ENCODE results near the gene C9orf72. TPM values are rescaled to one million over a fixed set of nuclear protein-coding genes. Genes with fewer than 3 reads are reported as not detected.

Gene C9orf72
- total and polyA plus RNA-seq, 9 of the 15 experiments (the other 6 are each of a cell fraction or from before 2014, with no cell fraction given) = 2.3 to 7.3 (median 4.1) TPM

- CTCF ChIA-PET (ENCODE audit: low intra/inter-chr PET ratio) = interaction anchor here (2.7 kb wide), 1 partner anchor 216 kb away, joined by 27 read pairs; no protein-coding TSS in a partner anchor
- no peak for ATAC-seq
- Histone ChIP-seq H3K27ac (ENCODE audit: extremely low read depth, low read depth, low read length) (no peak overlapping the region), H3K27me3 (ENCODE audit: control insufficient read depth in 2 of 2, insufficient read depth in 2 of 2, low read length in 2 of 2) (no peaks in the 10 kb centered on the region), H3K9me3 (replicated peaks; ENCODE audit: control insufficient read depth, insufficient read depth, low read depth, low read length) (no peaks in the 10 kb centered on the region), H3K4me1 (replicated peaks in 1 of 2; ENCODE audit: control insufficient read depth in 2 of 2, insufficient read depth in 2 of 2, low read length in 2 of 2) (no peaks in the 10 kb centered on the region), H3K36me3 (ENCODE audit: control insufficient read depth, insufficient read depth, low read length) (no peaks in the 10 kb centered on the region), H3K4me2 (ENCODE audit: insufficient read depth, low read length) (no peak overlapping the region), H3K9me1 (ENCODE audit: control insufficient read depth, insufficient read depth, low read length) (no peaks in the 10 kb centered on the region), H4K20me1 (replicated peaks; ENCODE audit: control insufficient read depth, insufficient read depth, low read length) (no peaks in the 10 kb centered on the region), H2AFZ (ENCODE audit: low read depth, low read length) (no peak overlapping the region), H3K9ac (ENCODE audit: insufficient read depth in 1 of 2, low read depth in 2 of 2, low read length in 2 of 2) (no peak overlapping the region), H3K79me2 (ENCODE audit: control insufficient read depth, insufficient read depth, low read length) (no peaks in the 10 kb centered on the region), H3K4me3 (no peak overlapping the region)
- POLR2A ChIA-PET = interaction anchor here (0.6 kb wide), 1 partner anchor 197 kb away, joined by 4 read pairs; no protein-coding TSS in a partner anchor
- no peak for DNase-seq (ENCODE audit: extremely low read depth in 1 of 4, low spot score in 3 of 4)
- intact Hi-C loops (cut with micrococcal nuclease) (loop anchor here (2.0 kb wide), 1 partner anchor 216 kb away; no protein-coding TSS in a partner anchor), in situ Hi-C loops (cut with MboI) (no loop called here)
- TF ChIP-seq ETV6 (IDR thresholded peaks at IDR 0.05; ENCODE audit: borderline replicate concordance in 1 of 2, low read depth in 2 of 2, low read length in 1 of 2) = no peak
- TF ChIP-seq ETV6 (CRISPR knock-in tag; IDR thresholded peaks at IDR 0.05; ENCODE audit: borderline replicate concordance) = no peak
- no peak for TF ChIP-seq ZBTB5 (IDR thresholded peaks at IDR 0.05)
- TF ChIP-seq ZNF263 (CRISPR knock-in tag; IDR thresholded peaks at IDR 0.05; ENCODE audit: borderline replicate concordance) = no peak
- TF ChIP-seq CBX5 (IDR thresholded peaks at IDR 0.05; ENCODE audit: borderline replicate concordance, low read depth) = no peak
- TF ChIP-seq DMBX1 (CRISPR knock-in tag; IDR thresholded peaks at IDR 0.05; ENCODE audit: borderline replicate concordance) = no peak
- TF ChIP-seq GATAD2B (IDR thresholded peaks at IDR 0.05; ENCODE audit: borderline replicate concordance) = no peak
- no peak for FAIRE-seq
- 43% methylated on average over 2 of the region's 4 CpGs for WGBS (ENCODE audit: insufficient coverage, low coverage, missing lambda C conversion rate)
- no TSS peak for BruUV-seq (replicated peaks)
Measured at GRCh38 chr9:27549196-27549755, 24.0 kb downstream of the C9orf72 start.

Measured in K562 (cell line).